Ovary (tissue), 9 donors: ENCODE data around the gene ULBP1. TPM values are rescaled to one million over a fixed set of nuclear protein-coding genes. Genes with fewer than 3 reads are reported as not detected.
"Not testable (repeated sequence)": the region's sequence is repeated elsewhere in the genome, so short reads cannot be mapped to it uniquely, and the experiment has no call there.

Experiments
- DNase-seq, 5 donors: peaks; one replicate each; pipeline ENCODE4 v3.0.0-alpha.2; 2019 to 2020
- H3K27ac ChIP-seq, 2 donors: fragments of 200-600 bp; one replicate each; pipeline versions ENCODE4 v1.5.1 to v1.8.0; 2019 to 2022
- H3K27me3 ChIP-seq: fragments of 200-600 bp; one replicate; pipeline ENCODE4 v1.8.0; 2022
- H3K36me3 ChIP-seq: fragments of 200-600 bp; sonication (generic); one replicate; pipeline ENCODE4 v1.5.1; 2019
- H3K4me1 ChIP-seq: one replicate; pipeline ENCODE4 v1.8.1; 2013; ENCODE audit warnings: mild to moderate bottlenecking, moderate library complexity; ENCODE audit not compliant: insufficient read depth
- H3K4me3 ChIP-seq: fragments of 200-600 bp; sonication (generic); one replicate; pipeline ENCODE4 v1.5.1; 2017
- H3K9me3 ChIP-seq, 2 donors: fragments of 200-600 bp in 1 of 2; sonication (generic) in 1 of 2; one replicate each; pipeline versions ENCODE4 v1.5.1 to v1.8.1; 2013 to 2019; ENCODE audit warnings: mild to moderate bottlenecking in 1 of 2, moderate library complexity in 1 of 2
- CTCF ChIP-seq, 3 donors: fragments of 450-650 bp in 2 of 3; fragments of 200-600 bp in 1 of 3; IDR thresholded peaks; one replicate each; pipeline versions ENCODE4 v1.5.1 to v1.8.0; 2016 to 2022; ENCODE audit warnings: antibody characterized with exemption in 3 of 3, mild to moderate bottlenecking in 1 of 3
- EP300 ChIP-seq: sonication (generic); formaldehyde crosslinking; IDR thresholded peaks from one replicate; pipeline ENCODE4 v1.6.1; 2017; ENCODE audit warnings: antibody characterized with exemption
- WGBS, 3 donors: extraction: QIAGEN DNeasy Blood & Tissue Kit in 1 of 3; methylation state at CpG; one replicate each; pipeline versions ENCODE4 v1.1.5 to v1.1.7; 2013 to 2017; 5-methylcytosine and 5-hydroxymethylcytosine counted together
- intact Hi-C, 4 donors: fragments of 100-400 bp; cut with DNase I; formaldehyde crosslinking; loops; one replicate each; pipeline versions ENCODE4 v1.11.0 to v1.15.1; 2022 to 2023
- polyA plus RNA-seq, 2 donors: library from polyadenylated mRNA; stranded (reverse); fragments of 200-250 nt in 1 of 2; fragments of 350-450 nt in 1 of 2; fragmentation: Illumina TruSeq in 1 of 2; extraction: RNeasy Lipid Tissue Mini Kit (QIAGEN cat#74804) in 1 of 2; gene quantifications; one replicate each; pipeline ENCODE4 v1.2.3, GENCODE V29; 2013 to 2014
- total RNA-seq, 7 donors: library from RNA; depleted of rRNA in 2 of 7; stranded (reverse); fragments of >200 nt in 2 of 7; fragmentation: NEBNext Ultra II Directional in 3 of 7; extraction: Animal tissue kit (Norgen Biotek cat#: 25700) in 3 of 7; gene quantifications; one replicate each; pipeline versions ENCODE4 v1.1.0 to v1.2.4, GENCODE V29; 2016 to 2023
- donor health status: DM: no; HTN: no; CAD: no; lungs with moderate emphysema.
- donor health status: DM: no; HTN: no; CAD: no.
- donor health status: Bipolar disorder and iron deficiency.
- donor health status: DM: yes; HTN: yes; CAD: no.
- donor health status: DM: no; HTN: no; CAD: no.
- donor health status: DM: yes; HTN: yes; CAD: no.

ULBP1 gene
- total and polyA plus RNA-seq, 9 donors = 0.02 to 7.7 (median 0.09) TPM; not detected in 3

GRCh38 chr6:150013785-150014622, 50.3 kb downstream of the ULBP1 start:
- not testable (repeated sequence) for H3K4me3 ChIP-seq, H3K4me1 ChIP-seq, H3K27me3 ChIP-seq, H3K9me3 ChIP-seq, DNase-seq, H3K36me3 ChIP-seq, H3K27ac ChIP-seq
- intact Hi-C loops = loop anchor here in 1 of 4 donors (10.0 kb wide), 1 partner anchor 179 kb away; no protein-coding TSS in a partner anchor
- WGBS, 3 donors = 8 to 12% (median 11%) methylated on average over 7 to 12 of the region's 24 CpGs

GRCh38 chr6:150014623-150015280, 51.0 kb downstream of the ULBP1 start:
- not testable (repeated sequence) for H3K4me3 ChIP-seq, H3K9me3 ChIP-seq, H3K27me3 ChIP-seq, H3K27ac ChIP-seq, H3K36me3 ChIP-seq, H3K4me1 ChIP-seq, DNase-seq
- 4 to 6% methylated on average over 20 to 41 of the region's 50 CpGs; no CpG with 5 or more reads in 1 of the 3 donors for WGBS, 3 donors
- intact Hi-C loops = loop anchor here in 2 of 4 donors (5.0 to 10.0 kb wide), 3 partner anchors 77 to 180 kb away; no protein-coding TSS in a partner anchor

- not testable (repeated sequence) for DNase-seq, H3K9me3 ChIP-seq, H3K27ac ChIP-seq, H3K4me1 ChIP-seq, H3K27me3 ChIP-seq, H3K36me3 ChIP-seq, H3K4me3 ChIP-seq
- 5 to 6% (median 5%) methylated on average over 15 of the region's 15 CpGs for WGBS, 3 donors
- intact Hi-C loops = loop anchor here in 3 of 4 donors (2.0 to 10.0 kb wide), 4 partner anchors 77 to 181 kb away; no protein-coding TSS in a partner anchor
These were observed 51.7 kb downstream of the ULBP1 start for GRCh38 chr6:150015281-150016001.

- intact Hi-C loops = loop anchor here in 3 of 4 donors (2.0 to 10.0 kb wide), 4 partner anchors 78 to 182 kb away; no protein-coding TSS in a partner anchor
- Histone ChIP-seq H3K36me3 (no peaks in the 10 kb centered on the region), H3K27me3 (no peaks in the 10 kb centered on the region), H3K27ac (no peak overlapping the region), H3K4me1 (no peaks in the 10 kb centered on the region), H3K9me3 (no peaks in the 10 kb centered on the region), H3K4me3 (no peak overlapping the region)
- peak in 3 of 5 donors; percentile 39 to 46 (median 42) for DNase-seq
- peak; percentile 39 to 55 (median 53) for TF ChIP-seq CTCF (IDR thresholded peaks at IDR 0.05)
- no peak for TF ChIP-seq EP300
- WGBS, 3 donors = 19 to 27% (median 24%) methylated on average over 6 of the region's 6 CpGs
These were observed 52.8 kb downstream of the ULBP1 start for GRCh38 chr6:150016324-150017185.

GRCh38 chr6:150017186-150017521, 53.4 kb downstream of the ULBP1 start:
- not testable (repeated sequence) for H3K36me3 ChIP-seq, H3K9me3 ChIP-seq, H3K4me3 ChIP-seq, H3K4me1 ChIP-seq, H3K27me3 ChIP-seq, DNase-seq, H3K27ac ChIP-seq
- WGBS, 3 donors = 3 to 6% (median 5%) methylated on average over 5 of the region's 5 CpGs
- intact Hi-C loops = loop anchor here in 3 of 4 donors (2.0 to 10.0 kb wide), 4 partner anchors 78 to 182 kb away; no protein-coding TSS in a partner anchor
